Mesenchymal stem cell (in vitro differentiated cells and primary cell): ENCODE results near the gene DENND1B.

Experiments used
- DNase-seq: peaks from one replicate; pipeline ENCODE4 v3.0.0-alpha.2; 2013
- H2AFZ ChIP-seq: one replicate; pipeline ENCODE4 v1.6.1; 2013; ENCODE audit warnings: low read depth, mild to moderate bottlenecking, control low read depth, inconsistent platforms, low read length, moderate library complexity
- H2AK5ac ChIP-seq: 2 replicates; pipeline ENCODE4 v1.6.1; 2013; ENCODE audit warnings: low read length, moderate library complexity, mild to moderate bottlenecking, inconsistent platforms; ENCODE audit not compliant: severe bottlenecking
- H2BK120ac ChIP-seq: one replicate; pipeline ENCODE4 v1.6.1; 2013; ENCODE audit warnings: low read depth, mild to moderate bottlenecking, inconsistent platforms, low read length, moderate library complexity
- H2BK12ac ChIP-seq, 2 experiments: one replicate each; pipeline ENCODE4 v1.6.1; 2013; ENCODE audit warnings: inconsistent platforms in 2 of 2, low read length in 2 of 2, mild to moderate bottlenecking in 2 of 2, moderate library complexity in 2 of 2, control low read depth in 1 of 2
- H2BK15ac ChIP-seq: one replicate; pipeline ENCODE4 v1.6.1; 2013; ENCODE audit warnings: mild to moderate bottlenecking, low read depth, inconsistent platforms; ENCODE audit not compliant: poor library complexity, severe bottlenecking
- H2BK5ac ChIP-seq: 2 replicates; pipeline ENCODE4 v1.6.1; 2013; ENCODE audit warnings: low read depth, mild to moderate bottlenecking, low read length, control low read depth, inconsistent platforms; ENCODE audit not compliant: poor library complexity, severe bottlenecking
- H3K14ac ChIP-seq, 2 experiments: one replicate each; pipeline ENCODE4 v1.6.1; 2013; ENCODE audit warnings: inconsistent platforms in 2 of 2, low read length in 2 of 2, control low read depth in 1 of 2, mild to moderate bottlenecking in 1 of 2, moderate library complexity in 1 of 2
- H3K18ac ChIP-seq, 2 experiments: one replicate each; pipeline ENCODE4 v1.6.1; 2013; ENCODE audit warnings: inconsistent platforms in 2 of 2, low read length in 2 of 2, control low read depth in 1 of 2, low read depth in 1 of 2, mild to moderate bottlenecking in 1 of 2
- H3K23ac ChIP-seq, 2 experiments: one replicate each; pipeline ENCODE4 v1.6.1; 2013; ENCODE audit warnings: inconsistent platforms in 2 of 2, low read length in 2 of 2, mild to moderate bottlenecking in 2 of 2, moderate library complexity in 2 of 2, control low read depth in 1 of 2
- H3K27ac ChIP-seq: 2 replicates; pipeline ENCODE4 v1.5.1; 2013; ENCODE audit warnings: mild to moderate bottlenecking, moderate library complexity, low read length, control low read depth, inconsistent platforms; ENCODE audit not compliant: poor library complexity, severe bottlenecking
- H3K27me3 ChIP-seq, 2 experiments: 2 replicates each; pipeline versions ENCODE4 v1.6.1 to v1.7.0; 2013; ENCODE audit warnings: low read length in 2 of 2, mild to moderate bottlenecking in 2 of 2, moderate library complexity in 2 of 2, control low read depth in 1 of 2, inconsistent platforms in 1 of 2; ENCODE audit not compliant: control insufficient read depth in 1 of 2, insufficient read depth in 1 of 2
- H3K36me3 ChIP-seq, 2 experiments: 2 replicates each; pipeline versions ENCODE4 v1.6.1 to v1.7.0; 2013; ENCODE audit warnings: low read length in 2 of 2, control low read depth in 1 of 2, inconsistent platforms in 1 of 2, low read depth in 1 of 2, mild to moderate bottlenecking in 1 of 2; ENCODE audit not compliant: insufficient read depth in 2 of 2, control insufficient read depth in 1 of 2
- H3K4ac ChIP-seq, 2 experiments: one replicate each; pipeline ENCODE4 v1.6.1; 2013; ENCODE audit warnings: inconsistent platforms in 2 of 2, low read length in 2 of 2, mild to moderate bottlenecking in 2 of 2, moderate library complexity in 2 of 2, control low read depth in 1 of 2, low read depth in 1 of 2
- H3K4me1 ChIP-seq: 2 replicates; pipeline ENCODE4 v1.6.1; 2013; ENCODE audit warnings: low read depth, low read length, control low read depth; ENCODE audit not compliant: control insufficient read depth, insufficient read depth
- H3K4me2 ChIP-seq: 2 replicates; pipeline ENCODE4 v1.6.1; 2013; ENCODE audit warnings: low read length, mild to moderate bottlenecking, inconsistent platforms; ENCODE audit not compliant: poor library complexity, severe bottlenecking
- H3K4me3 ChIP-seq, 2 experiments: 2 replicates each; pipeline versions ENCODE4 v1.5.1 to v1.7.0; 2013; ENCODE audit warnings: low read length in 2 of 2, mild to moderate bottlenecking in 2 of 2, control low read depth in 1 of 2, low read depth in 1 of 2; ENCODE audit not compliant: insufficient read depth in 1 of 2
- H3K79me1 ChIP-seq: replicated peaks from 2 replicates; pipeline ENCODE4 v1.6.1; 2013; ENCODE audit warnings: mild to moderate bottlenecking, control low read depth, low read length, inconsistent platforms; ENCODE audit not compliant: poor library complexity, severe bottlenecking
- H3K9ac ChIP-seq: 2 replicates; pipeline ENCODE4 v1.7.0; 2013; ENCODE audit warnings: mild to moderate bottlenecking, low read length, moderate library complexity
- H3K9me3 ChIP-seq: 2 replicates; pipeline ENCODE4 v1.7.0; 2013; ENCODE audit warnings: mild to moderate bottlenecking, low read length; ENCODE audit not compliant: control insufficient read depth
- H4K8ac ChIP-seq: one replicate; pipeline ENCODE4 v1.6.1; 2013; ENCODE audit warnings: inconsistent platforms, mild to moderate bottlenecking, low read length, moderate library complexity
- H4K91ac ChIP-seq: one replicate; pipeline ENCODE4 v1.6.1; 2013; ENCODE audit warnings: mild to moderate bottlenecking, low read length, inconsistent platforms
- WGBS: methylation state at CpG from one replicate; pipeline ENCODE4 v1.1.7; 2013; ENCODE audit warnings: mixed read lengths; 5-methylcytosine and 5-hydroxymethylcytosine counted together

Gene DENND1B

DNA sequence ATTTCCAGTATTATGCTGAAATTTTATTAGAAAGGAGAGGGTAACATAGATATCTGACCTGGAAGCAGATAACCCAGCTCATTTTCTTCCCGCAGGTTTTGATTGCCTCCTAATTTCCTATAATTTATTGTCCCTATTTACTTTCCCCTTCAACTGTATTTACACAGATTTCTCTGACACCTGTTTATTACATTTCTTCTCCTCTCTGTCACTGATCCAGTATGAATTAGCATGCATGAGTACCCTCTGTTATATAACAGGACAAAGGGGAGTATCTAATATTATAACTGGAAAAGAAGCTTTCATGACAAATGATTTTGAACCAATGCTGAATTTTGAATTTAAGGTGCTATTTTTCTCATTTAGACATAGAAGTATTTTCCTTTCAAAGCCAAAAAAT, 37.4 kb downstream of the DENND1B start:
- Histone ChIP-seq H3K4me3 (no peak overlapping the region), H3K27me3 (no peaks in the 10 kb centered on the region), H2BK15ac (no peak overlapping the region), H4K8ac (no peak overlapping the region), H3K23ac (no peak overlapping the region), H2BK120ac (no peak overlapping the region), H2AFZ (no peak overlapping the region), H3K4me2 (no peak overlapping the region), H3K27ac (no peak overlapping the region), H2BK5ac (no peak overlapping the region), H3K14ac (no peak overlapping the region), H3K9me3 (no peaks in the 10 kb centered on the region), H3K36me3 (peaks cover 0 to 8% of the 10 kb centered on the region in 2 experiments), H2BK12ac (no peak overlapping the region), H2AK5ac (no peak overlapping the region), H4K91ac (no peak overlapping the region), H3K18ac (no peak overlapping the region), H3K4ac (no peak overlapping the region), H3K4me1 (no peaks in the 10 kb centered on the region), H3K79me1 (peaks cover 22% of the 10 kb centered on the region), H3K9ac (no peak overlapping the region)
- DNase-seq = no peak
- 100% methylated on average over 1 of the region's 1 CpG for WGBS

DNA sequence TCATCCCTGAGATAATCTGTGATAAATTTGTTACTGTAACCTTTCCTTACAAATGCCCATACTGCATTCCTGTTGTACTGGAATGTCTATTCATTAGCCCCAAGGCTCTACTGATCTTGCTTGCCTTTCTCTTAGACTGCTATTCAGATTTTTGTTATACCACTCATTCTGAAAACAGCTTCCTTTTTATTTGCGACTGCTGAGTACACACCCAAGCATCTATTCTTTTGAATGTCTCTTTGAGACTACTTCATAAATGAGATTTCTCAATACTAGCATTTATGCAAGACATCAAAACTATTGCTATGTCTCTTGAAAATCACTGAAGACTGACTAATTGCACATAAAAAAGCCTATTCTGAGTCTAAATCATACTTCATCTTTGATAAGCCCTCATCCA, 38.6 kb downstream of the DENND1B start:
- Histone ChIP-seq H3K9ac (no peak overlapping the region), H3K4me2 (no peak overlapping the region), H4K91ac (no peak overlapping the region), H3K4me1 (no peaks in the 10 kb centered on the region), H2BK12ac (no peak overlapping the region), H4K8ac (no peak overlapping the region), H3K36me3 (peaks cover 0 to 13% of the 10 kb centered on the region in 2 experiments), H2AFZ (no peak overlapping the region), H3K4me3 (no peak overlapping the region), H2BK15ac (no peak overlapping the region), H3K23ac (no peak overlapping the region), H2BK5ac (no peak overlapping the region), H3K27me3 (no peaks in the 10 kb centered on the region), H3K18ac (no peak overlapping the region), H3K14ac (no peak overlapping the region), H3K4ac (no peak overlapping the region), H3K27ac (no peak overlapping the region), H2AK5ac (no peak overlapping the region), H2BK120ac (no peak overlapping the region), H3K9me3 (no peaks in the 10 kb centered on the region), H3K79me1 (peaks cover 19% of the 10 kb centered on the region)
- WGBS = 95% methylated on average over 1 of the region's 1 CpG
- DNase-seq = no peak

GRCh38 chr1:197735461-197735860, 39.8 kb downstream of the DENND1B start:
- Histone ChIP-seq H2BK5ac (no peak overlapping the region), H3K18ac (no peak overlapping the region), H3K79me1 (peaks cover 20% of the 10 kb centered on the region), H3K4ac (no peak overlapping the region), H3K27ac (no peak overlapping the region), H3K4me2 (no peak overlapping the region), H2BK12ac (no peak overlapping the region), H2BK120ac (no peak overlapping the region), H2AFZ (no peak overlapping the region), H4K91ac (no peak overlapping the region), H3K36me3 (peaks cover 0 to 16% of the 10 kb centered on the region in 2 experiments), H2AK5ac (no peak overlapping the region), H3K27me3 (no peaks in the 10 kb centered on the region), H3K14ac (no peak overlapping the region), H3K23ac (no peak overlapping the region), H4K8ac (no peak overlapping the region), H3K9me3 (no peaks in the 10 kb centered on the region), H3K4me1 (no peaks in the 10 kb centered on the region), H3K9ac (no peak overlapping the region), H2BK15ac (no peak overlapping the region), H3K4me3 (no peak overlapping the region)
- no peak for DNase-seq
- WGBS = 98% methylated on average over 16 of the region's 16 CpGs

DNA sequence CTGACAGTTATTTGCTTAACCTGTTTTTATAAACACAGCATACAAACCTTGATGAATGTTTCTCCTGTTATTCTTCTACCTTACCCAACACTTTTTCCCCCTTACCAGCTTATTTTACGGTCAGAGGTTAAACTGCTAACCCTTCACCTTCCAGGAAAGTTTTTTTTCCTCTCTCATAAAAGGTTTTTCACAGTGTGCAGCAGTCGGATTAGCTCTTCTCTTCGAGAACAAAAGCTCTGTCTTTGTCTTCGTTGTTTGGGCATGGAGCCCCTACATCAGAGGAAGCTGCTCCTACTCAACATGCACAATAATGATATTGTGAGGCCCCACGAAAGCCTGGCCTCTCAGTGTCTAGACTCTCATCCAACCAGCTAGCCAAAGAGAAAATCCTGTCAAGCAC, 42.0 kb downstream of the DENND1B start:
- WGBS = 89% methylated on average over 5 of the region's 5 CpGs
- no peak for DNase-seq
- Histone ChIP-seq H2BK120ac (no peak overlapping the region), H3K4me3 (no peak overlapping the region), H2AK5ac (no peak overlapping the region), H2BK12ac (no peak overlapping the region), H3K27me3 (no peaks in the 10 kb centered on the region), H3K14ac (no peak overlapping the region), H2BK5ac (no peak overlapping the region), H3K4me2 (no peak overlapping the region), H3K36me3 (peaks cover 0 to 16% of the 10 kb centered on the region in 2 experiments), H3K4ac (no peak overlapping the region), H3K27ac (no peak overlapping the region), H3K23ac (no peak overlapping the region), H3K9ac (no peak overlapping the region), H4K91ac (no peak overlapping the region), H3K4me1 (no peaks in the 10 kb centered on the region), H2BK15ac (no peak overlapping the region), H2AFZ (no peak overlapping the region), H3K9me3 (no peaks in the 10 kb centered on the region), H4K8ac (no peak overlapping the region), H3K18ac (no peak overlapping the region), H3K79me1 (peaks cover 16% of the 10 kb centered on the region)
